Measurements from ENCODE around the gene FAM24B.

DNA sequence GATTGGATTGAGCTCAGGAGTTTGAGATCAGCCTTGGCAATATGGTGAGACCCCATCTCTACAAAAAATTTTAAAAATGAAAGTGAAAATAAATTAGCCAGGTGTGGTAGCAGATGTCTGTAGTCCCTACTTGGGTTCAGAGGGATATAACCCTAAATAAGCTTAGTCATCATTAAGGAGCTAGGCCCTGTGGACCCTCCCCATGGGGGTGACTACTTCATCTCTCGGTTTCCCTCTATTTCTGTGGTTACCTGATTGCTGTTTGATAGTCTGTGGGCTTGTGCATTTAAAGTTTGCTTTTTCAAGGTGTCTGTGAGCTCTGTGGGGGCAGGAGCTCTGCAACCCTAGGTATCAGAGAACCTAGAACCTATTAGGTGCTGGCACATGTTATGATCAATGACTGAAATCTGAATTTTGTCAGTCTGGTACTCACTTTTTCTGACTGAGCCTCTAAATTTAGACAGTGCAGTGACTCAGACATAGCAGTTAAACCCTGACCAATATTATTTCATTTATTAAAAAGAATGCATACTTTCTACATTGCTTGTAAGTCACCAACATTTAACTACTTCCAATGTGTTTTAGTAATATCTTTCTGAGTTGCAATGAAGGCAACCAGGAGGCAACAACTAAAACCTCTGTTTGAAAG, 25.6 kb downstream of the FAM24B start:
- TF ChIP-seq, protein P1, sequence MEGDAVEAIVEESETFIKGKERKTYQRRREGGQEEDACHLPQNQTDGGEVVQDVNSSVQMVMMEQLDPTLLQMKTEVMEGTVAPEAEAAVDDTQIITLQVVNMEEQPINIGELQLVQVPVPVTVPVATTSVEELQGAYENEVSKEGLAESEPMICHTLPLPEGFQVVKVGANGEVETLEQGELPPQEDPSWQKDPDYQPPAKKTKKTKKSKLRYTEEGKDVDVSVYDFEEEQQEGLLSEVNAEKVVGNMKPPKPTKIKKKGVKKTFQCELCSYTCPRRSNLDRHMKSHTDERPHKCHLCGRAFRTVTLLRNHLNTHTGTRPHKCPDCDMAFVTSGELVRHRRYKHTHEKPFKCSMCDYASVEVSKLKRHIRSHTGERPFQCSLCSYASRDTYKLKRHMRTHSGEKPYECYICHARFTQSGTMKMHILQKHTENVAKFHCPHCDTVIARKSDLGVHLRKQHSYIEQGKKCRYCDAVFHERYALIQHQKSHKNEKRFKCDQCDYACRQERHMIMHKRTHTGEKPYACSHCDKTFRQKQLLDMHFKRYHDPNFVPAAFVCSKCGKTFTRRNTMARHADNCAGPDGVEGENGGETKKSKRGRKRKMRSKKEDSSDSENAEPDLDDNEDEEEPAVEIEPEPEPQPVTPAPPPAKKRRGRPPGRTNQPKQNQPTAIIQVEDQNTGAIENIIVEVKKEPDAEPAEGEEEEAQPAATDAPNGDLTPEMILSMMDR (conservative IDR thresholded peaks at IDR 0.05): no peak
- TF ChIP-seq EZH2 (IDR thresholded peaks at IDR 0.05; ENCODE audit: low read depth): no peak

Measured in PC-9 (cell line).